ENCODE data around the gene STARD13.

Gene STARD13

DNA sequence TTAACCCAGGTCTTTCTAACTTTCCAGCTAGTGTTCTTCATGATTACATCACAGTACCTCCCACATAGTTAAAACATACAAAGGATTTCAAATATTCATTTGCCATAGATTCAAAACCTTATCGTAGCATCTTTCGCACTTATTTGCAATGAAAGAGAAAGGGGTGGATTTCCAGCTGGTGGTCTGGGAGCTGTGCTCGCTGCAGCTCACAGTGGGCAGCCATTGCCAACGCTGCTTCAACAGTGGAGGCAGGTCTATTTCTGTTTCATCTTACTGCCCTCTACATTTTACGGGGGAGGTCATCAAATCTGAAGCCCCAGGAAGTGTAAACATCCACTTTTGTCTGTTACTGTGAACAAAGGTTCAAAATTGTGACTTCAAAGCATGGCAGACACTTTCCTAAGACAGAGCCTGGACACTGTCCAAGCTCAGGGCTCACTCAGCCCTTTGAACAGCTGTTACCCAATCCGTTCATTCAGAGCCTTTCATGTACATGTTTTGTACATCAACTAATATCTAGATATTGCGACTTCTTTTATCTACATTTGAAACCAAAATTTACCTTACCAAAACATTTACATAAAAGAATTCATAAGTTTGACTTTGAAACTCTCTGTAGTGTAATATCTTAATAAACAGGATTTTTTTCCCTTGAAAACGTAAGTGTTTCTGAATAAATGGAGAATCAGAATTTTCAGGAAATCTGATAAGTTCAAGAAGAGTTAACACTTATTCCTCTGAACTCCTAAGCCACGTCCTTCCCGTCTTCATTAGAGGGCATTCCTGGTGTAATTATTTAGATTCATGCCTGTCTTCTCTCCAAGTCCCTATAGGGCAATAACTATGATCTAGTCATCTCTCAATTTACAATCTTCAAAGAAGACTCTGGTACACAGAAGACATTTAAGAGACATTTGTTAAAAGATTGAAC lies 25.1 kb downstream of the STARD13 start:
- Mint-ChIP-seq H3K4me1 (ENCODE audit: low read depth) (no peaks in the 10 kb centered on the region), H3K9me3 (no peaks in the 10 kb centered on the region)

DNA sequence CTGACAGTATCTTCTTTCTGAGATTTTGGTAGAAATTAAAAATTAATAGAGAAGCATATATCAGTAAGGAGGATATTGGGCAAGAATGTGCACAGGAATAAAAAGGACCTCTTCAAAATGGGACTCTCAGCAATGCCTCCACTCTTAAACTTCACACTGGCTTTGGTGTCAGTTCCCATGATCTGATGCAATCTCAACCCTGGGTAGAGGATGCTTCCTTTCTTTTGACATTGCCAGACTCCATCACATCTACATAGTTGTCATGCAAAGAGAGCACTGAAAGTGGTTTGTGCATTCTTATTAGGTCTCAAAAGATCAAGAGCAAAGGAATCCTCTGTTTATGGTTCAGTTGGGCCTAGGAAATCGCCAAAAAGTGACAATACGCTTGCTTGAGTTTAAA lies 26.3 kb downstream of the STARD13 start:
- Mint-ChIP-seq H3K4me3 (no peak overlapping the region), H3K27me3 (peaks cover 4% of the 10 kb centered on the region), H3K4me1 (ENCODE audit: low read depth) (no peaks in the 10 kb centered on the region), H3K9me3 (no peaks in the 10 kb centered on the region), H3K36me3 (ENCODE audit: low read depth) (no peaks in the 10 kb centered on the region), H3K27ac (no peak overlapping the region)
- DNase-seq, result no peak

More for the DNA sequence above, 25.1 kb downstream of the STARD13 start:
- H3K36me3 Mint-ChIP-seq (ENCODE audit: low read depth), result no peaks in the 10 kb centered on the region
- no peak overlapping the region for H3K4me3 Mint-ChIP-seq
- H3K27me3 Mint-ChIP-seq, result peaks cover 8% of the 10 kb centered on the region
- no peak for DNase-seq
- no peak overlapping the region for H3K27ac Mint-ChIP-seq

DNA sequence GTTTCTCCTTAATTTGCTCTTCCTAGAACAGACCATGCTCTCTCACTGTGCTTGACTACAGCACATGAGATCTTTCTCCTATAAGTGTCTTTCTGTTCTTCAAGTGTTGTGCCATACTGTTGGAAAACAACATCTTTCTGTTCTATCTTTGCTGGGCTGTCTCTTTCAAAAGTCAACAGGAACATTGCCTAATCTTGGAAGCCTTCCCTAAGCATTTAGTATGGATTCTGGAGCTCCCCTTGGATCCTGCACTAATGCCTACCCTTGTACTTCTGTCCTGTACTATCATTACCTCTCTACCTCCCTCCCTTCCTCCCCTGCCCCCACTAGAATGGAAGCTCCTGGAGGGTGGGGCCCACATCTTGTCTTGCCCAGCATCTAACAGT lies 26.8 kb downstream of the STARD13 start:
- Mint-ChIP-seq H3K27ac (no peak overlapping the region), H3K4me1 (ENCODE audit: low read depth) (no peaks in the 10 kb centered on the region), H3K27me3 (peaks cover 1% of the 10 kb centered on the region), H3K4me3 (no peak overlapping the region), H3K9me3 (no peaks in the 10 kb centered on the region), H3K36me3 (ENCODE audit: low read depth) (no peaks in the 10 kb centered on the region)
- DNase-seq, result no peak

DNA sequence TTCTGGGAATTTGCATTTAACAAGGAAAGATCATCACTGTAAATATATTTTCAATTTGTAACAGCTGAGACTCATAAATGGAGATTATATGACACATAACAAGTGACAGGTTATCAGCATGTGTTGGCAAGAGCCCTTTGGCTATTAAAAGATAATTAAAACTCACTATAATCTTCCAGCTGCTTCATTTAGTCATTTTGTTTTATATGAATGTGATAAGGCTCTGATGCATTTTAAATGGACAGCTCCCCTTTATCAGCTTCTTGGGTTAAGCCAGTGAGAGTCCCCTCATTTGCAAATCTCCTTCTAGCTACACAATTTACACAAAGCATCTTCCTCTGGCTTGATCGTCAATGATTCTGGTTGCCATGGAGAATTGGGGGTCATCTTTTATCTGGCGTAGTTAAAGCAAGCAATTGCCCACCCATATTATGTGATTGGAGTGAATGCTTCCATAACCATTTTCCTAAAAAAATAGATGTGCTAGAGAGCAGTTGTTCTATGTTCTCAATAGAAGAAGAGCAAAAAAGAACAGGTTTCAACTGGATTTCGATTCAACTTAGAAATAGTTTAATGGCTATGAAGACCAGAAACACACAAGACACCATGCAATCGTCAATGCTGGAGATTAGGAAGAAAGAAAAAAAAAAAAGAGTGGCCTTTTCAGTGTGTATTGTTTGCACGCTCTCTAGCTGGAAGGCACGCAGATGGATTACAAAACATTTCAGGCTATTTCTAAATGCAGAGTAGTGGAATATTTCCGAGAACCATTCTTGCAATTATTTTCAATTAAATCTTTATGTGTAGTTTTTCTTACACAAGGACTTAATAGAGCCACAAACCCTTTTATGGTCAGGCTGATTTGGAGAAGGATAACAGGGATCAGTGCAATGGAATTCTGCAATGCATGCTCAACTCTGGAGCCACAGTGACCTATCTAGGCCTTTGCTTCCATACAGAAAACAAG lies 27.4 kb downstream of the STARD13 start:
- Mint-ChIP-seq H3K36me3 (ENCODE audit: low read depth) (no peaks in the 10 kb centered on the region), H3K4me1 (ENCODE audit: low read depth) (no peaks in the 10 kb centered on the region), H3K27me3 (no peaks in the 10 kb centered on the region), H3K9me3 (no peaks in the 10 kb centered on the region), H3K27ac (no peak overlapping the region), H3K4me3 (no peak overlapping the region)
- no peak for DNase-seq

DNA sequence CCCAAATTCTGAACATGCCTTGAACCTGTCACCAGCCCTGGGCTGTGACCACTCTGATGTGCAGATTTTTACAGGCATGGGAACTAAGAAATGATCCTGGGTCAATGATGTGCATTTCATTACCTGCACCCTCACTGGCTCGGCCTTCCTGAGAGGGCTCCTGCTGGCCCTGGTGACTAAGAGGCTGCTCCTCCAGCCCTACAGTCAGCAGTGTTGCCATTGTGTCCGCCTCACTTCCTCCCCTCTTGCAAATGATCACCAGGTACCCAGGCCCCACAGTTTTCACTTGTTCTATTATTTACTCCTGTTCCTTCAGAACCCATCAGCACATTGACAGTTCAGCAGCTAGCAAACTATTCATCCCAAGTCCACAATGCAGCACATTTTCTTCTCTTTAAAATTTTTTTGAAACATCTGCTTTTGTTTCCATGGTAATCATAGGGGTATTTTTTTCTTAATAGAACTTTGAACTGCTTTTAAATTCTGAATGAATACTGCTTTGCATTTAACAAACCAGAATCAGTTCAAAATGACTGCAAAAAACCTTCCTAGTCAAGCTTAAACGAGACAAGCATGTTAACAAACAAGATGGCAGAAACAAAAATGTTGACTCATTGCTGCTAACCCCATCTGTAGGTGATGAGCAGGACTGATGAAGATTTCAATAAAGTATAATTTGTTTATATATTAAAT lies 29.3 kb downstream of the STARD13 start:
- Mint-ChIP-seq H3K27ac (no peak overlapping the region), H3K4me3 (no peak overlapping the region), H3K27me3 (no peaks in the 10 kb centered on the region), H3K9me3 (no peaks in the 10 kb centered on the region), H3K36me3 (ENCODE audit: low read depth) (no peaks in the 10 kb centered on the region), H3K4me1 (ENCODE audit: low read depth) (peaks cover under 1% of the 10 kb centered on the region)
- no peak for DNase-seq

DNA sequence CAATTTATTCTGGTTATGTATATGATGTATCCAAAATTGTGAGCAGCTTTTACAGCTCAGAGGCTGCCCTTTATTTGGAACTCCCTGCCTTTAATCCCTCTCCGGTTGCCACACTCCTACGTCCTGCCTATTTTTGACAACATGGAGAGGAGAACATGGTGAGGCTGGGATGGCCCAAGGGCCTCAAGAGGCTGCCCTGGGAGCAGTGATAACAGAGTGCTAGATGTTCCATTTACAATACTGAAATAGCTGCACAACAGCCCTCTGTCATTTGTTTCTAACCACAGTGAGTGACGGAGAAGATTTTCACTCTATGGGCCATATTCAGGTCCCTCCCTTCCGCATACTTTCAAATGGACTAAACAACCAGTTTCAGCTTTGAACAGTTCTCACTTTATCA lies 33.4 kb downstream of the STARD13 start:
- Mint-ChIP-seq H3K27ac (no peak overlapping the region), H3K27me3 (peaks cover 4% of the 10 kb centered on the region), H3K36me3 (ENCODE audit: low read depth) (no peaks in the 10 kb centered on the region), H3K4me1 (ENCODE audit: low read depth) (peaks cover 1% of the 10 kb centered on the region), H3K4me3 (no peak overlapping the region), H3K9me3 (no peaks in the 10 kb centered on the region)
- DNase-seq, result no peak

DNA sequence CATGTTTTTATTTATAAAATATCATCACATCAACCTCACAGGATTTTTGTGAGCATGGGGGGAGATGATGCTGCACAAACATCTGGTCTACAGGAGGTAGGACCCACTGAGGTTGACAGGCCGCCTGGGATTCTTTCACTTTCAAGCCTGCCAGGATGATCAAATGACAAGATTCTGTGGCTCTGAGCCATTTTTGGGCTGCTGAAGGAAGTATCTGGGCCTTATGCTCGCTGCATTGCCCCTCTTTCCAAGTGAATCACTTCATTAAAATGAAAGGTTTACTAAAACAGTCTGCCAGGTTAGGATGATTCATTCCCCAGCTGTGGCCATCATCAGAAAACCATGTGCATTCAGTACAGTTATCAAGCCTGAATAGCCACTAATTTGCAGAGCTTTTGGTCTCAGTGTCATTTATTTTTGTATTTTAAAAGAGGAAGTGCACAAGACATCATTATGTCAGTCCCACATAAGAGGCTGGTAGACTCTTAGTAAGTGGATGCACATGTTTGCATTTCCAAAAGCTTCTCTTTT lies 34.4 kb downstream of the STARD13 start:
- Mint-ChIP-seq H3K4me1 (ENCODE audit: low read depth) (peaks cover 1% of the 10 kb centered on the region), H3K4me3 (no peak overlapping the region), H3K27me3 (peaks cover 4% of the 10 kb centered on the region), H3K36me3 (ENCODE audit: low read depth) (no peaks in the 10 kb centered on the region), H3K27ac (no peak overlapping the region), H3K9me3 (no peaks in the 10 kb centered on the region)
- no peak for DNase-seq

DNA sequence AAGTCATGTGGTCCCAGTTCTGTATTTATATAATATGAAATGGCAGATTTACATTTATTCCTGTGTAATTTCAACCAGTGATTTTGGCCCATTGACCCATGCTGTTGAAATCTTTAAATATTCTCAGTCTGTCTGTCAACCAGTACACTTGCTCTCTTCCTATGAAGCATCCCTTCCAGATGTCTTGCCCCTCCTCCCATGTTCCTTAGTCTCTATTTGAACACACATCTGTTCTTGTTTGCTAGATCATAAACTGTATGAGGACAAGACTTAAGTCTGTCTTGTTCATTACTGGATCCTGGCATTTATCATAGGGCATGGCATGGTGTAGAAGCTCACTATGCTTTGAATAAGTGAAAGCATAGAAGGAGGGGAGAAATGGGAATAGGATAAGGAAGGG lies 34.9 kb downstream of the STARD13 start:
- H3K36me3 Mint-ChIP-seq (ENCODE audit: low read depth), result no peaks in the 10 kb centered on the region
- peaks cover 8% of the 10 kb centered on the region for H3K27me3 Mint-ChIP-seq
- H3K27ac Mint-ChIP-seq, result no peak overlapping the region
- peaks cover 1% of the 10 kb centered on the region for H3K4me1 Mint-ChIP-seq (ENCODE audit: low read depth)
- DNase-seq, result no peak
- no peak overlapping the region for H3K4me3 Mint-ChIP-seq
- no peaks in the 10 kb centered on the region for H3K9me3 Mint-ChIP-seq

DNA sequence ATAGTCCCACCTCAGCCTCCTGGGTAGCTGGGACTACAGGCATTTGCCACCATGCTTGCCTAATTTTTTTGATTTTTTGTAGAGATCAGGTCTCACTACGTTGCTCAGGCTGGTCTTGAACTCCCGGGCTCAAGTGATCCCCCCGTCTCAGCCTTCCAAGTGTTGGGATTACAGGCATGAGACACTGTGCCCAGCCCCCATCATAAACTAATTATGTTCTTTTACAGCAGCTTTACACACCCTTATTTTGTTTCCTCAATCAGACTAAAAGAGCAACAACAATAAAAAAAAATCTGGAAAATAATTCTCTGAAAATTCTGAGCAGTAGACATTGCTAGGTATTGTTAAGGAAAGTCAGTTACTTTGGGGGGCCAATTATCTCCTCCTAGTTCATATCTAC lies 35.7 kb downstream of the STARD13 start:
- no peaks in the 10 kb centered on the region for H3K9me3 Mint-ChIP-seq
- DNase-seq, result no peak
- H3K27ac Mint-ChIP-seq, result no peak overlapping the region
- peaks cover 8% of the 10 kb centered on the region for H3K27me3 Mint-ChIP-seq
- peaks cover 1% of the 10 kb centered on the region for H3K4me1 Mint-ChIP-seq (ENCODE audit: low read depth)
- no peak overlapping the region for H3K4me3 Mint-ChIP-seq
- no peaks in the 10 kb centered on the region for H3K36me3 Mint-ChIP-seq (ENCODE audit: low read depth)

DNA sequence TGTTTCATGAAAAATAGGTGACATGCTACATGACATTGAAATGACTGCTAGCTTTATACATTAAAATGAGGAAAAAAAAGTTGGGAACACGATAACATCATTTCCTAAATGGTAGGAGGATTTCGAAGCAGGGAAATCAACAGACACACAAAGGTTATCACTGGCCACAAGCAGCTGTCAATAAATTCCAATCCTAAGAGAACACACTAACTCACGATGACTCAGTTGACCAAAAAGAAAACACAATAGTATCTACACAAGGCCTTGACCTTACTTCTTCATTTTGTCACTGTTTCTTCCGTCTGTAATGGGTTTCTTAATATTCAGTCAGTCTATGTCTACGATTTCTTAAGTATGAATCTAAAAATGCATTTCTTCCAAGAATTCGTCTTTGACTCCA lies 36.5 kb downstream of the STARD13 start:
- Mint-ChIP-seq H3K9me3 (no peaks in the 10 kb centered on the region), H3K27me3 (peaks cover 12% of the 10 kb centered on the region), H3K27ac (no peak overlapping the region), H3K4me3 (no peak overlapping the region), H3K4me1 (ENCODE audit: low read depth) (peaks cover 1% of the 10 kb centered on the region), H3K36me3 (ENCODE audit: low read depth) (no peaks in the 10 kb centered on the region)
- DNase-seq, result no peak

DNA sequence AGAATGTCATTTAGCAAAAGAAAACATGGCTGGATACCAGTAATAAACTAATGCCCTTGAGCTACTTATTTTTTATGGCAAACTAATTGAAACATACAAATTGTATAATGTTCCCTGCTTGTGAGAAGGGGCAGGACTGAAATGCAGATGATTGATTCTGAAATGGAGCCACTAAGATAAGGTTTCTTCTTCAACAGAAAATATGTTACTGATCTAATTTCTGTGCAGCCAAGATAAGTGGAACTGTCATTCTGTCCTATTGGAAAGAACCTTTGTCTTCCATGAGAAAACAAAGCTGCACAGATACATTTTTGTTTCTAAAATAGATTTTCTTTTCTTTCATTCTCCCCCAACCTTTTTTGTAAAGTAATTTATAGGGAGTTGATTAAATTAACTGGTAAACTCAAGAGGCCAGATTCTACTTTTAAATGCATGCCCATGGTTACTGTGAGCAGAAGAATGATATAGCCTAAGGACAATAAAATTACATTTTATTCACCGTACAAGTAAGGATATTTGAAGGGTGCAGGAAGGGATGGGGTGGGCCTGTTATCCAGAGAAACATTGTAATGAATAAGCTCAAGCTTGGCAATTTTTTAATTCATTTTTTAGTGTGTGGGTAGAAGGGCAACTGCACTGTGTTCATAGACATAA lies 39.9 kb downstream of the STARD13 start:
- no peaks in the 10 kb centered on the region for H3K4me1 Mint-ChIP-seq (ENCODE audit: low read depth)
- no peak overlapping the region for H3K4me3 Mint-ChIP-seq
- no peak for DNase-seq
- no peak overlapping the region for H3K27ac Mint-ChIP-seq
- no peaks in the 10 kb centered on the region for H3K9me3 Mint-ChIP-seq
- H3K36me3 Mint-ChIP-seq (ENCODE audit: low read depth), result no peaks in the 10 kb centered on the region
- H3K27me3 Mint-ChIP-seq, result peaks cover 18% of the 10 kb centered on the region

DNA sequence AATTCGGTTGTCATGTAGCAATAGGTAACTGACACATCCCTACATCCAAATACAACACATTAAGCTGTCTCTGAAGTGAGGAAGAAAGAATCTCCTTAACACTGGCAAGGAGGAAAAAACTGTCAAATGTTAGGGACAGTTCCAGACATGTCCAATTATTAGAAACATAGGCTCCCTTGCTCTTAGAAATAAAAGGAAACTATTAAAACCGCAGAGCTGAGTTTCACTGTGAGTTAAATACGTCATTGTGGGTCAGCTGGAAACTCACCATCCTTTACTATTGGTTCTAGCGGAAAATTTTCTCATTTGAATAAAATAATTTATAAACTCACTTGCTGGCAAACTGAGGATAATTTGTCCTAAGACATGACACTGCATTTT lies 40.7 kb downstream of the STARD13 start:
- H3K27ac Mint-ChIP-seq, result no peak overlapping the region
- DNase-seq, result no peak
- H3K9me3 Mint-ChIP-seq, result no peaks in the 10 kb centered on the region
- no peaks in the 10 kb centered on the region for H3K4me1 Mint-ChIP-seq (ENCODE audit: low read depth)
- no peak overlapping the region for H3K4me3 Mint-ChIP-seq
- H3K27me3 Mint-ChIP-seq, result peaks cover 21% of the 10 kb centered on the region
- no peaks in the 10 kb centered on the region for H3K36me3 Mint-ChIP-seq (ENCODE audit: low read depth)

DNA sequence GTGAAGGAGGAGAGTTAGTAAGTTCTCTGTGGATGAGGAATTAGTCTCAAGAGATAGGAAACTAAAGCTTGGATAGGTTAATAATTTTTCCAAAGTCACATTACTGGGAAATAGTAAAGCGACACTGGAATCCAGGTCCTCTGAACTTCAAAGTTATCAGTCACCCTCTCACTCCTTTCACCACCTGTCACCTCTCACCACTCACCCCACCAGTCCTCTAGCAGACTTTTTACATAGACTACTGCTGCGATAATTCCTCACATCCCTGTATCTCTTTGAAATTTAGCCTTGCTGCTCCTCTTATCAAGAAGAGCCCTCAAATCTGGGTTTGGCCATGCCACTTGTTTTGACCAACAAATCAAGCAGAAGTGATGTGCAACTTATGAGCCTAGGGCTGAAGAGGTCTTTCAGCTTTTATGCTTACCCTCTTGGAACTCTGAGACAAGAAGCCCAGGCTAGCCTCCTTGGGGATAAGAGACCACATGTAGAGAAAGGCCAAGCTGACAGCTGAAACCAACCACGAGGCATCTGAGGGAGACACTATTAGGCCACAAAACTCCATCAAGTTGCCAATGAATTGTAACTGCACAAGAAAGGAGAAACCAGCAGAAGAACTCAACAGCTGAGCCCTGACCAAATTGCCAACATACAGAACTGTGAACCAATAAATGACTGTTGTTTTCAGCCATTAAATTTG lies 41.2 kb downstream of the STARD13 start:
- Mint-ChIP-seq H3K4me1 (ENCODE audit: low read depth) (no peaks in the 10 kb centered on the region), H3K27me3 (peaks cover 26% of the 10 kb centered on the region), H3K27ac (no peak overlapping the region), H3K9me3 (no peaks in the 10 kb centered on the region), H3K4me3 (no peak overlapping the region), H3K36me3 (ENCODE audit: low read depth) (no peaks in the 10 kb centered on the region)
- no peak for DNase-seq

All from activated T-cell treated with anti-CD3 and anti-CD28 coated beads, Interleukin-2, amount 50 U/mL, for 24 hours (primary cell).